ENCODE results near the gene SGCG. TPM values are rescaled to one million over a fixed set of nuclear protein-coding genes. Genes with fewer than 3 reads are reported as not detected.

The SGCG gene
- polyA plus RNA-seq, 1 of the 3 experiments (the other 2 are of a cell fraction): not detected

GRCh38 chr13:23372264-23372906 lies 191.6 kb downstream of the SGCG start:
- ChIA-PET POLR2A (no interaction called here), CTCF (no interaction called here)
- no peaks in the 10 kb centered on the region for H3K9me3 ChIP-seq
- peak overlapping the region; percentile 12; the same call in 1 of the 2 replicates for H3K9ac ChIP-seq
- peaks cover 89% of the 10 kb centered on the region for H3K79me2 ChIP-seq (ENCODE audit: insufficient read depth)
- H3K36me3 ChIP-seq (replicated peaks in 1 of 2; ENCODE audit: control insufficient read depth in 1 of 2, insufficient read depth in 2 of 2, low read length in 1 of 2): peaks cover 30 to 62% of the 10 kb centered on the region in 2 experiments
- no peak overlapping the region for H2AFZ ChIP-seq (ENCODE audit: low read depth)
- TF ChIP-seq MEF2A (IDR thresholded peaks at IDR 0.05; ENCODE audit: borderline replicate concordance, low read depth) (peak; percentile 33; the same call in 1 of the 2 replicates), NFIC (IDR thresholded peaks at IDR 0.05; ENCODE audit: borderline replicate concordance) (peak; percentile 42; the same call in 1 of the 2 replicates), FOSL2 (IDR thresholded peaks at IDR 0.05; ENCODE audit: borderline replicate concordance, low read depth) (peak; percentile 23; the same call in 1 of the 2 replicates), FOXJ3 (CRISPR knock-in tag; IDR thresholded peaks at IDR 0.05) (no peak), TCF12 (IDR thresholded peaks at IDR 0.05) (peak; percentile 59; the same call in 1 of the 2 replicates)
- H3K4me3 ChIP-seq (ENCODE audit: low read depth in 2 of 2, low read length in 1 of 2): peak overlapping the region in 1 of 2 experiments; percentile 67; a peak in 2 of 4 replicates
- peaks cover 45% of the 10 kb centered on the region for H4K20me1 ChIP-seq (ENCODE audit: insufficient read depth)
- no peaks in the 10 kb centered on the region for H3K9me2 ChIP-seq
- peak overlapping the region; percentile 74 for H3K4me2 ChIP-seq
- peaks cover 28% of the 10 kb centered on the region for H3F3A ChIP-seq (replicated peaks; ENCODE audit: insufficient read depth)
- WGBS (ENCODE audit: low lambda C conversion rate): 43% methylated on average over 5 of the region's 5 CpGs
- H3K4me1 ChIP-seq (ENCODE audit: control insufficient read depth in 1 of 2, insufficient read depth in 2 of 2, low read depth in 1 of 2, low read length in 1 of 2): peaks cover 10 to 12% of the 10 kb centered on the region in 2 experiments
- no peaks in the 10 kb centered on the region for H3K27me3 ChIP-seq (ENCODE audit: insufficient read depth)
- DNase-seq: no peak
- peak overlapping the region in 1 of 2 experiments; percentile 31; a peak in 1 of 4 replicates for H3K27ac ChIP-seq (ENCODE audit: low read depth in 2 of 2, low read length in 1 of 2)

Small RNA genes within 50 kb of the gene (small RNA-seq; reads per million reads assigned to genes)
- gene RNU6-58P (0 reads per million in 7 experiments), gene RNY3P4 (0 reads per million in 7 experiments)
